ENCODE data around the gene CAPN9. TPM values are rescaled to one million over a fixed set of nuclear protein-coding genes. Genes with fewer than 3 reads are reported as not detected.

The CAPN9 gene
- total and polyA plus RNA-seq, 9 of the 15 experiments (the other 6 are each of a cell fraction or from before 2014, with no cell fraction given): not detected

DNA sequence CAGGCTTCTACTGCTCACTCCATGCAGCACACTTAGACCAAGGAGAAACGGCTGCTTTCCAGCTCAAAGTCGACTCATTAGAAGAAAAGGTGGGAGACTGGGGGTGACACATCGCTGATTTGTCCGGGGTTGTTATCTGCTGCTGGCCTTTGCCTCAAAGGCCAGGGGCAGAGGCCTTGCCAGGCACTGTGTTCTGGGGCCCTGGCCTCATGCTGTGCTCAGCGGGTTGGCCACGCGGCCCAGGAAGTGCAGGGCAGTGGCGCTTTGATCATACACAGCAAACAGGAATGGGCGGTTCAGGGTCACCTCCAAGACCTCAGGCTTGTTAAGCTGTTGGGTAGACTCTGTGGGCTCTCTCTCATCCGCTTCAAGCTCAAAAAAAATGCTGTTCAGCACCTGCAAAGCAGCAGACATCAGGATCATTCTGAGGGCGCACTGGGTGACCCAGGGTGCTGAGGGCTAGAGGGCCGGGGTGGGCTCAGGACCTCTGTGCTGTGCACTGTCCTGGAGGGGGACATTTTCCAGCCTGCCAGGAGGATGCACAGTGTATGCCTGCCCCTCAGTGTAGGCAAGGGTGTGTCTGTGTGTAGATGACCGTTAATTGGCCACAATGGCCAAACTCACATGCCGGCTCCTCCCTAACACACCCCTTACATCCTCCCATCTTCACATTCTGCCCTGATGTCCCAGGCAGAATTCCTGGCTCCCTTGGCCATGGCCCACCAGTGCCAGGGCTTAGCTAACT is 44.1 kb upstream of the CAPN9 start:
- no peak overlapping the region for H2AFZ ChIP-seq (ENCODE audit: low read depth, low read length)
- no peak overlapping the region for H3K4me3 ChIP-seq
- BruUV-seq (replicated peaks): no TSS peak
- H4K20me1 ChIP-seq (replicated peaks; ENCODE audit: control insufficient read depth, insufficient read depth, low read length): peaks cover 7% of the 10 kb centered on the region
- TF ChIP-seq TAL1 (IDR thresholded peaks at IDR 0.05): no peak
- no peak for TF ChIP-seq ZNF586 (CRISPR knock-in tag; conservative IDR thresholded peaks at IDR 0.05)
- TF ChIP-seq HES1 (IDR thresholded peaks at IDR 0.05; ENCODE audit: low read depth): no peak
- no peak for TF ChIP-seq SMARCA5 (IDR thresholded peaks at IDR 0.05)
- TF ChIP-seq HMGN3 (IDR thresholded peaks at IDR 0.05; ENCODE audit: borderline replicate concordance, extremely low read depth, insufficient read length, low read depth, low read length): no peak
- TF ChIP-seq MCM7 (IDR thresholded peaks at IDR 0.05): no peak
- TF ChIP-seq ESRRA (IDR thresholded peaks at IDR 0.05; ENCODE audit: borderline replicate concordance, low read depth): no peak
- TF ChIP-seq SREBF2 (CRISPR knock-in tag; IDR thresholded peaks at IDR 0.05): no peak
- TF ChIP-seq ZNF507 (tag; conservative IDR thresholded peaks at IDR 0.05): no peak
- no peak for TF ChIP-seq BMI1 (IDR thresholded peaks at IDR 0.05; ENCODE audit: low read length)
- TF ChIP-seq CSDE1 (IDR thresholded peaks at IDR 0.05): no peak
- TF ChIP-seq KHSRP (IDR thresholded peaks at IDR 0.05): no peak
- no peak for TF ChIP-seq JUNB (CRISPR knock-in tag; conservative IDR thresholded peaks at IDR 0.05)
- TF ChIP-seq E2F8 (IDR thresholded peaks at IDR 0.05; ENCODE audit: low read depth, partially characterized antibody): no peak
- TF ChIP-seq HOMEZ (CRISPR knock-in tag; IDR thresholded peaks at IDR 0.05): no peak
- TF ChIP-seq, protein P1, sequence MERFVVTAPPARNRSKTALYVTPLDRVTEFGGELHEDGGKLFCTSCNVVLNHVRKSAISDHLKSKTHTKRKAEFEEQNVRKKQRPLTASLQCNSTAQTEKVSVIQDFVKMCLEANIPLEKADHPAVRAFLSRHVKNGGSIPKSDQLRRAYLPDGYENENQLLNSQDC (CRISPR knock-in tag; IDR thresholded peaks at IDR 0.05): no peak
- TF ChIP-seq SIX5 (IDR thresholded peaks at IDR 0.05; ENCODE audit: borderline replicate concordance in 1 of 2, insufficient read depth in 1 of 2, low read depth in 1 of 2, low read length in 2 of 2): no peak
- no peak for TF ChIP-seq DDX20 (tag; IDR thresholded peaks at IDR 0.05; ENCODE audit: low read depth)
- no peaks in the 10 kb centered on the region for H3K9me1 ChIP-seq (ENCODE audit: control insufficient read depth, insufficient read depth, low read length)
- H3K36me3 ChIP-seq (ENCODE audit: control insufficient read depth, insufficient read depth, low read length): no peaks in the 10 kb centered on the region
- H3K9ac ChIP-seq (ENCODE audit: insufficient read depth in 1 of 2, low read depth in 2 of 2, low read length in 2 of 2): no peak overlapping the region
- no peak for DNase-seq (ENCODE audit: extremely low read depth in 1 of 4, low spot score in 3 of 4)
- ATAC-seq: peak; percentile 12; the same call in 1 of the 3 replicates
- CTCF ChIA-PET (ENCODE audit: low intra/inter-chr PET ratio): no interaction called here
- no peaks in the 10 kb centered on the region for H3K9me3 ChIP-seq (replicated peaks; ENCODE audit: control insufficient read depth, insufficient read depth, low read depth, low read length)
- H3K79me2 ChIP-seq (ENCODE audit: control insufficient read depth, insufficient read depth, low read length): no peaks in the 10 kb centered on the region
- POLR2A ChIA-PET: no interaction called here
- no peak overlapping the region for H3K27ac ChIP-seq (ENCODE audit: extremely low read depth, low read depth, low read length)
- H3K27me3 ChIP-seq (ENCODE audit: control insufficient read depth in 2 of 2, insufficient read depth in 2 of 2, low read length in 2 of 2): peaks cover 79 to 80% of the 10 kb centered on the region in 2 experiments
- no peak for FAIRE-seq
- no peak overlapping the region for H3K4me2 ChIP-seq (ENCODE audit: insufficient read depth, low read length)
- in situ Hi-C loops (cut with MboI): no loop called here
- H3K4me1 ChIP-seq (replicated peaks in 1 of 2; ENCODE audit: control insufficient read depth in 2 of 2, insufficient read depth in 2 of 2, low read length in 2 of 2): peaks cover 0 to 4% of the 10 kb centered on the region in 2 experiments; a peak in 2 of 5 replicates
- 4% methylated on average over 14 of the region's 14 CpGs for WGBS (ENCODE audit: insufficient coverage, low coverage, missing lambda C conversion rate)
- intact Hi-C loops (cut with micrococcal nuclease): no loop called here
